GM23248 (cell line): ENCODE results near the gene AHRR. TPM values are rescaled to one million over a fixed set of nuclear protein-coding genes. Genes with fewer than 3 reads are reported as not detected.

Experiments used
- DNase-seq: peaks from one replicate; pipeline ENCODE4 v3.0.0-alpha.2; 2015
- H2AFZ ChIP-seq: fragments of 200-600 bp; sonication (generic); 2 replicates; pipeline ENCODE4 v1.6.1; 2016; ENCODE audit warnings: antibody characterized with exemption
- H3F3A ChIP-seq: fragments of 200-600 bp; sonication (generic); 2 replicates; pipeline ENCODE4 v1.6.1; 2016; ENCODE audit warnings: mild to moderate bottlenecking, antibody characterized with exemption, mixed run types; ENCODE audit not compliant: insufficient read depth
- H3K27ac ChIP-seq: fragments of 200-600 bp; sonication (generic); 2 replicates; pipeline ENCODE4 v1.5.1; 2016; ENCODE audit warnings: mild to moderate bottlenecking
- H3K27me3 ChIP-seq: fragments of 200-600 bp; sonication (generic); replicated peaks from 2 replicates; pipeline ENCODE4 v1.6.1; 2016; ENCODE audit warnings: mild to moderate bottlenecking; ENCODE audit not compliant: insufficient read depth
- H3K36me3 ChIP-seq: fragments of 200-600 bp; sonication (generic); 2 replicates; pipeline ENCODE4 v1.6.1; 2016; ENCODE audit warnings: low read depth, mild to moderate bottlenecking
- H3K4me1 ChIP-seq: fragments of 200-600 bp; sonication (generic); 2 replicates; pipeline ENCODE4 v1.6.1; 2016; ENCODE audit warnings: mild to moderate bottlenecking; ENCODE audit not compliant: insufficient read depth
- H3K4me2 ChIP-seq: fragments of 200-600 bp; sonication (generic); one replicate; pipeline ENCODE4 v1.6.1; 2016; ENCODE audit warnings: mild to moderate bottlenecking; ENCODE audit not compliant: unreplicated experiment
- H3K4me3 ChIP-seq: fragments of 200-600 bp; sonication (generic); 2 replicates; pipeline ENCODE4 v1.5.1; 2016; ENCODE audit warnings: mild to moderate bottlenecking
- H3K79me2 ChIP-seq: fragments of 200-600 bp; sonication (generic); 2 replicates; pipeline ENCODE4 v1.6.1; 2016; ENCODE audit warnings: mild to moderate bottlenecking; ENCODE audit not compliant: insufficient read depth
- H3K9ac ChIP-seq: fragments of 200-600 bp; sonication (generic); 2 replicates; pipeline ENCODE4 v1.6.1; 2016; ENCODE audit warnings: mild to moderate bottlenecking
- H3K9me2 ChIP-seq: fragments of 200-600 bp; sonication (generic); 2 replicates; pipeline ENCODE4 v1.6.1; 2016; ENCODE audit warnings: mixed run types, mild to moderate bottlenecking, moderate library complexity; ENCODE audit not compliant: insufficient read depth
- H3K9me3 ChIP-seq: fragments of 200-600 bp; sonication (generic); one replicate; pipeline ENCODE4 v1.6.1; 2017; ENCODE audit warnings: low read depth
- H4K20me1 ChIP-seq: fragments of 200-600 bp; sonication (generic); 2 replicates; pipeline ENCODE4 v1.6.0; 2016; ENCODE audit not compliant: insufficient read depth
- EZH2 ChIP-seq: fragments of 200-600 bp; sonication (generic); IDR thresholded peaks from 2 replicates; pipeline ENCODE4 v1.6.1; 2018; ENCODE audit warnings: antibody characterized with exemption, mild to moderate bottlenecking; ENCODE audit not compliant: insufficient read depth, poor library complexity, severe bottlenecking
- EZH2phosphoT487 ChIP-seq: fragments of 200-600 bp; sonication (generic); IDR thresholded peaks from 2 replicates; pipeline ENCODE4 v1.6.1; 2018; ENCODE audit warnings: antibody characterized with exemption, moderate library complexity, mild to moderate bottlenecking, low read depth; ENCODE audit not compliant: insufficient read depth
- WGBS, 2 experiments: methylation state at CpG; one replicate each; pipeline ENCODE4 v1.1.6; 2015 to 2017; ENCODE audit warnings: low lambda C conversion rate in 2 of 2, low coverage in 1 of 2; ENCODE audit errors: missing lambda C conversion rate in 2 of 2; 5-methylcytosine and 5-hydroxymethylcytosine counted together
- in situ Hi-C: fragments of 300-500 bp; cut with MboI; formaldehyde crosslinking; loops from 2 replicates; pipeline ENCODE4 v1.15.0; 2020
- polyA plus RNA-seq: library from polyadenylated mRNA; unstranded; fragments of >200 nt; fragmentation: Nextera tagmentation; extraction: Ambion mirVana; gene quantifications from 2 replicates; pipeline ENCODE4 v1.2.1, GENCODE V29; 2016
- total RNA-seq: library from RNA; depleted of rRNA; stranded (reverse); fragments of >200 nt; shearing (Covaris generic); gene quantifications from 2 replicates; pipeline ENCODE4 v1.2.3, GENCODE V29; 2014

The AHRR gene
- total and polyA plus RNA-seq, 2 experiments from 2014 or later: 13.2 to 33.7 TPM

DNA sequence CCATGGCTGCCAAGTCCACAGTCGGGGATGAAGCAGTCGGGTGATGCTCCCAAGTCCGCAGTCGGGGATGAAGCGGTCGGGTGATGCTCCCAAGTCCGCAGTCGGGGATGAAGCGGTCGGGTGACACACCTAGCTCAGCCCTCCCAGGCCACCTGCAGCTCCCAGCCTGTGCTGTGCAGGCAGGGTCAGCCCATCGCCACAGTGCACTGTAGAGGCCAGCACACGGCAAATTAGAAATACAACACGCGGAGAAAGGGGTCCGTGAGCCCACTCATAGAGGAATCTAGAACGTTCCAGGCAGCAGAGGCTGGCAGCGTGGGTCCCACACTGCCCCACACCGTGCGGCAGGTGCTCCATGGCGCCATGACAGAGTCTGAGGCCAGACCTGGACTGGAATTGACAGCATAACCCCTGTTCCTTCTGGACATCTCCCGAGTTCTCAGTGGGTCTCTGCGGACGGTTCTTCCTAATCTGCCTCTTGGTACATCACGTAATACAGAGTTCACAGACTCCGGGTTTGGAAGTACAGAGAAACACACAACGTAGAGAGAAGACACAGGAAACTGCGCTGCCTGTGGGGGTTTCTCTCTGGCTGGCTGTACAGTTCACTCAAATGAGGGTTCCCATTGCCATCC is 113.8 kb downstream of the AHRR start:
- H3K9me3 ChIP-seq: no peaks in the 10 kb centered on the region
- H3K36me3 ChIP-seq: peaks cover 6% of the 10 kb centered on the region; the same call in 1 of the 2 replicates
- TF ChIP-seq EZH2phosphoT487: no peak
- no peaks in the 10 kb centered on the region for H4K20me1 ChIP-seq
- DNase-seq: no peak
- no peak overlapping the region for H3K27ac ChIP-seq
- H3F3A ChIP-seq: peaks cover 4% of the 10 kb centered on the region; the same call in 1 of the 2 replicates
- H3K4me2 ChIP-seq: no peak overlapping the region
- H3K4me3 ChIP-seq: no peak overlapping the region
- H3K27me3 ChIP-seq: no peaks in the 10 kb centered on the region
- no peaks in the 10 kb centered on the region for H3K9me2 ChIP-seq
- WGBS, 2 experiments: 89% methylated on average over 27 of the region's 27 CpGs
- no peaks in the 10 kb centered on the region for H3K79me2 ChIP-seq
- 0 out of 2 replicates have a peak, but pooled peaks cover 2% of the 10 kb centered on the region for H3K4me1 ChIP-seq
- no peak overlapping the region for H3K9ac ChIP-seq
- in situ Hi-C loops: loop anchor here (10.0 kb wide), 1 partner anchor 120 kb away; no protein-coding TSS in a partner anchor
- no peak overlapping the region for H2AFZ ChIP-seq

DNA sequence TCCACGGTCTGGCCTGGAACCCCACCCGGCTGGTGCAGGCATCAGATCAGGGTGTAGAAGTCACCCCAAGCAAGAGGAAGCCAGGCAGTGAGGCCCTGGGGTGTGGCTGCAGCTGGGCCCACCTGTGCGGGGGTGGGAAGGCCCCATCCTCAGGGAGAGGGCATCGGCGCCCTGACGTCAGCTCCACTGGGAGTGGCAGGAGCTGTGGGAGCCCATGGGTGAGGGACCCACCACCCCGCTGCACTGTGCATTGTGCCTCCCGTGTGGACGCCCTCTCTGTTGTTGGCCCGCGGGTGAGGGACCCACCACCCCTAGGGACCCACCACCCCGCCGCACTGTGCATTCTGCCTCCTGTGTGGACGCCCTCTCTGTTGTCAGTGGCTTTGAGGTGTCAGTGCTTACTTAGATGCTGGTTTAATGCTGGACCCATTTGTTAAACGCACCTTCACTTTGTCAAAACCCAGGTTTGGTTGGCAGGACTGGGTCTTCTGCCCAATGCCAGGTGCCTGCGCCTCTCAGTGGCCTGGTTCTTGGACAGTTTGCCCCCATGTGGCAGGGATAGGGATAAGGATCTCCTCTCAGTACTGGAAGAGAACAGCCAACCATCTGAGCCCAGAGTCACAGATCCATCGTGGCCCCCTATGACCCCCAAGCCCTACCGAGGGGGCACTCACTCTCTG is 114.6 kb downstream of the AHRR start:
- in situ Hi-C loops: loop anchor here (10.0 kb wide), 1 partner anchor 121 kb away; no protein-coding TSS in a partner anchor
- Histone ChIP-seq H3K9ac (no peak overlapping the region), H3K4me2 (no peak overlapping the region), H3K9me3 (no peaks in the 10 kb centered on the region), H3F3A (peaks cover 9% of the 10 kb centered on the region; the same call in 1 of the 2 replicates), H3K27me3 (no peaks in the 10 kb centered on the region), H3K4me1 (no peaks in the 10 kb centered on the region), H3K27ac (no peak overlapping the region), H3K36me3 (peaks cover 6% of the 10 kb centered on the region; the same call in 1 of the 2 replicates), H3K4me3 (no peak overlapping the region), H3K9me2 (no peaks in the 10 kb centered on the region), H2AFZ (no peak overlapping the region), H4K20me1 (no peaks in the 10 kb centered on the region), H3K79me2 (no peaks in the 10 kb centered on the region)
- TF ChIP-seq EZH2phosphoT487 (no peak), EZH2 (no peak)
- WGBS, 2 experiments: 81% methylated on average over 18 of the region's 18 CpGs
- peak; percentile 58 for DNase-seq

DNA sequence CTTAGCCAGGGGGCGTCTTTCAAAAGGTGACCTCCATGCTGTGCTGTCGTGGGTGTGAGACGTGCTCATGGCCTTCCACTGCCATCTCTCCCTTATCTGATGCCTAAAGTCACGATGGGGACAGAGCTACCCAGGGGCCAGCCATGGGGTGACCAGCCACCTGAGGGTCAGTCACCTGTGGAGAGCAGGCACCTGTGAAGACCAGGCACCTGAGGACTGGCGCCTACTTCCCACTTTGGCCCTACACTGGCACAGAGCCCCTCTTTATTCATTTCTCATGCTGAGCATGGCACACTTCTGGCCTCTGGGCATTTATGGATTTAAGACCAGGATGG is 115.1 kb downstream of the AHRR start:
- in situ Hi-C loops: loop anchor here (10.0 kb wide), 1 partner anchor 122 kb away; no protein-coding TSS in a partner anchor
- Histone ChIP-seq H3K9me3 (no peaks in the 10 kb centered on the region), H2AFZ (no peak overlapping the region), H3K27ac (no peak overlapping the region), H4K20me1 (no peaks in the 10 kb centered on the region), H3K79me2 (peaks cover under 1% of the 10 kb centered on the region; the same call in 1 of the 2 replicates), H3K27me3 (no peaks in the 10 kb centered on the region), H3K4me2 (no peak overlapping the region), H3F3A (peaks cover 10% of the 10 kb centered on the region; the same call in 1 of the 2 replicates), H3K9me2 (no peaks in the 10 kb centered on the region), H3K36me3 (peaks cover 6% of the 10 kb centered on the region; the same call in 1 of the 2 replicates), H3K4me3 (no peak overlapping the region), H3K4me1 (no peaks in the 10 kb centered on the region), H3K9ac (no peak overlapping the region)
- DNase-seq: no peak
- WGBS, 2 experiments: 81 to 83% methylated on average over 5 of the region's 5 CpGs
- TF ChIP-seq EZH2phosphoT487 (no peak), EZH2 (no peak)

DNA sequence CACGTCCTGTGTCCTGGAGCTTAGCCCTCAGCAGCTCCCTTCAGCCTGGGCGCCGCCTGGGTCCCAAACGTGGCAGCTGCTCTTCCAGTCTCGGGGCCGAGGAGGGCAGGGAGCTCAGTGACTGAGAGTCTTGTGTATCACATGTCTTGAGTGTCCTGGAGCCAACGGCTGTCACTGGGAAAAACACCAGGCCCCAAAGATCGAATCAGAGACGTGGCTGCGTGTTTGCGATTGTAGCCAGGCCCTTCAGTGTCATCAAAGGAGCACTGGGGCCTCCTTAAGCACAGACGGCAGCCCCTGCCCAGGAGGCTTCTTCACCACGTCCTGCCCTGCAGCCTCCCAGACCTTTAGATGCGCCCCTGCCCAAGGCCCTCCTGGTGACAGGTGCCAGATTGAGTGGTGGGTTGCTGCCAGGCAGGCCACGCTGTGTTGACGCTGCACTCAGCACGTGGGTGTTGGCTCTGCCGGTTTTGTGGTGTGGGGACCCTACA is 115.8 kb downstream of the AHRR start:
- H3K4me2 ChIP-seq: no peak overlapping the region
- no peaks in the 10 kb centered on the region for H4K20me1 ChIP-seq
- H3K9me2 ChIP-seq: no peaks in the 10 kb centered on the region
- H3K4me3 ChIP-seq: no peak overlapping the region
- DNase-seq: no peak
- H2AFZ ChIP-seq: no peak overlapping the region
- H3K9ac ChIP-seq: no peak overlapping the region
- no peak for TF ChIP-seq EZH2phosphoT487
- TF ChIP-seq EZH2: no peak
- no peaks in the 10 kb centered on the region for H3K9me3 ChIP-seq
- H3K27ac ChIP-seq: no peak overlapping the region
- no peaks in the 10 kb centered on the region for H3K27me3 ChIP-seq
- peaks cover 10% of the 10 kb centered on the region; the same call in 1 of the 2 replicates for H3F3A ChIP-seq
- in situ Hi-C loops: loop anchor here (10.0 kb wide), 1 partner anchor 123 kb away; no protein-coding TSS in a partner anchor
- H3K79me2 ChIP-seq: peaks cover 7% of the 10 kb centered on the region
- H3K36me3 ChIP-seq: peaks cover 2% of the 10 kb centered on the region; the same call in 1 of the 2 replicates
- H3K4me1 ChIP-seq: peaks cover 6% of the 10 kb centered on the region
- WGBS, 2 experiments: 39 to 43% methylated on average over 18 of the region's 18 CpGs
